ENCODE measurements around the gene SPAG5.

SPAG5 gene

DNA sequence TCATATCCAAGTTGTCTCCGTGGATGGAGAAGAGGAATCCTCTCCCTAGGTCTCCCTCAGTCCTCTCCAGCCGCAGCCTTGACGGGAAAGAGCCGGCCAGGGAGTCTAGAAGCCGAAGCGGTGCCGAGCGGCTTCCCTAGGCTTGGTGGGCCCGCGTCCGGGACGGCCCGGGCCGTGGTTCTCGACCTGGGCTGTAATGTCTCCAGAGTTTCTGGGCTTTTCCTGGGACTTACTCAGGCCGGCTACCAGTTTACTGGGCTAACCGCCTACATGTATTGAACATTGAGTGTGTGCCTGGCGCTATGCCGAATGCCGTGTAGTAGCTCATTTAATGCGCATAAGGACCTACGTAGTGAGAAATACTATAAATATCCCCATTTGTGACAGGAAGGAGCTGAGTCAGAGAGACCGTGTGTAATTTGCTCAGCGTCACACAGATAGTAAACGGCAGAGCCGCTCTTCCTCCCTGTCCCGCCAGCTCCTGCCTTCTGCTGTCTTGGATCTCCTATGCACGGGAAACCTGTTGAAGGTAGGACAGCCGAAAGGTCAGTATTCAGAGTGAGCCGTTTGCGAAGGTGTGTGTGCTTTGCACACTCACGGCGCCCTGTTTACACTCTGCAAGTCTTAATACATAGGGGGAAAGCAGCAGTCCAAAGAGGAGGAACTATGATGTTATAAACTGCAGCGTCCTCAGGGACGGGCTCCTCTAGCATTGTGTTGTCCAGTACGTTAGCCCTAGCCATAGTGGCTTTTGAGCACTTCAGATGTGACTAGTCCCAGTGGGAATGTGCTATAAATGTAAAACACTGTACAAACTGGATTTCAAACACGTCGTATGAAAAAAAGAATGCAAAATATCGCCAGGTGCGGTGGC, 723 bp upstream of the SPAG5 start:
- H3K4me1 Mint-ChIP-seq, result peaks cover 22% of the 10 kb centered on the region
- no peaks in the 10 kb centered on the region for H3K27me3 Mint-ChIP-seq (ENCODE audit: low read depth)
- TF ChIP-seq, protein P1, sequence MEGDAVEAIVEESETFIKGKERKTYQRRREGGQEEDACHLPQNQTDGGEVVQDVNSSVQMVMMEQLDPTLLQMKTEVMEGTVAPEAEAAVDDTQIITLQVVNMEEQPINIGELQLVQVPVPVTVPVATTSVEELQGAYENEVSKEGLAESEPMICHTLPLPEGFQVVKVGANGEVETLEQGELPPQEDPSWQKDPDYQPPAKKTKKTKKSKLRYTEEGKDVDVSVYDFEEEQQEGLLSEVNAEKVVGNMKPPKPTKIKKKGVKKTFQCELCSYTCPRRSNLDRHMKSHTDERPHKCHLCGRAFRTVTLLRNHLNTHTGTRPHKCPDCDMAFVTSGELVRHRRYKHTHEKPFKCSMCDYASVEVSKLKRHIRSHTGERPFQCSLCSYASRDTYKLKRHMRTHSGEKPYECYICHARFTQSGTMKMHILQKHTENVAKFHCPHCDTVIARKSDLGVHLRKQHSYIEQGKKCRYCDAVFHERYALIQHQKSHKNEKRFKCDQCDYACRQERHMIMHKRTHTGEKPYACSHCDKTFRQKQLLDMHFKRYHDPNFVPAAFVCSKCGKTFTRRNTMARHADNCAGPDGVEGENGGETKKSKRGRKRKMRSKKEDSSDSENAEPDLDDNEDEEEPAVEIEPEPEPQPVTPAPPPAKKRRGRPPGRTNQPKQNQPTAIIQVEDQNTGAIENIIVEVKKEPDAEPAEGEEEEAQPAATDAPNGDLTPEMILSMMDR (IDR thresholded peaks at IDR 0.05; ENCODE audit: unreplicated experiment in 3 of 3), result no peak
- peaks cover 3% of the 10 kb centered on the region for H3K36me3 Mint-ChIP-seq (ENCODE audit: low read depth)
- H3K4me3 Mint-ChIP-seq, result peak overlapping the region; percentile 88 to 92 (median 90)
- no peaks in the 10 kb centered on the region for H3K9me3 Mint-ChIP-seq
- peak overlapping the region; percentile 59 to 90 (median 86) for H3K27ac Mint-ChIP-seq

DNA sequence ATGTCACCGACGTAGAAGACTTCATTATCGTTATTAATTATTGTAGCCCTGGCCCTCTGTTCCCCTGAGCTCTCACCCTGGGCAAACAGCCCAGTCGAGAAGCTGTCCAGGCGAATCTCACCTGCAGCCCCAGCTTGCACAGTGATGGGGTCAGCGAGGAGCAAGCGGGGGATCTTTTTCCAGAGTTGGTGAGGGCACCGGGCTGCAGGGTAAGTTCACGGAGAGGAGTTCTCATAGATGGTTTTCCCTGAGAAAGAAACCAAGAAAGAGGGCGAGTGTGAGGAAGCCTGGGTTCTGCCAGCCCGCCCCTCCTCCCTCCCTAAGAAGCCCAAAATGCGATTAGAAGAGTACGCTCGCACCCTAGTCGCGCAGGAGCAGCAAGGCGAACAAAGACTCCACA, 436 bp downstream of the SPAG5 start:
- TF ChIP-seq, protein P1 (IDR thresholded peaks at IDR 0.05; ENCODE audit: unreplicated experiment in 3 of 3), result no peak
- Mint-ChIP-seq H3K27ac (peak overlapping the region; percentile 80 to 93 (median 80)), H3K4me1 (peaks cover 22% of the 10 kb centered on the region), H3K27me3 (ENCODE audit: low read depth) (no peaks in the 10 kb centered on the region), H3K36me3 (ENCODE audit: low read depth) (peaks cover 1% of the 10 kb centered on the region), H3K4me3 (peak overlapping the region; percentile 88 to 92 (median 90)), H3K9me3 (no peaks in the 10 kb centered on the region)

DNA sequence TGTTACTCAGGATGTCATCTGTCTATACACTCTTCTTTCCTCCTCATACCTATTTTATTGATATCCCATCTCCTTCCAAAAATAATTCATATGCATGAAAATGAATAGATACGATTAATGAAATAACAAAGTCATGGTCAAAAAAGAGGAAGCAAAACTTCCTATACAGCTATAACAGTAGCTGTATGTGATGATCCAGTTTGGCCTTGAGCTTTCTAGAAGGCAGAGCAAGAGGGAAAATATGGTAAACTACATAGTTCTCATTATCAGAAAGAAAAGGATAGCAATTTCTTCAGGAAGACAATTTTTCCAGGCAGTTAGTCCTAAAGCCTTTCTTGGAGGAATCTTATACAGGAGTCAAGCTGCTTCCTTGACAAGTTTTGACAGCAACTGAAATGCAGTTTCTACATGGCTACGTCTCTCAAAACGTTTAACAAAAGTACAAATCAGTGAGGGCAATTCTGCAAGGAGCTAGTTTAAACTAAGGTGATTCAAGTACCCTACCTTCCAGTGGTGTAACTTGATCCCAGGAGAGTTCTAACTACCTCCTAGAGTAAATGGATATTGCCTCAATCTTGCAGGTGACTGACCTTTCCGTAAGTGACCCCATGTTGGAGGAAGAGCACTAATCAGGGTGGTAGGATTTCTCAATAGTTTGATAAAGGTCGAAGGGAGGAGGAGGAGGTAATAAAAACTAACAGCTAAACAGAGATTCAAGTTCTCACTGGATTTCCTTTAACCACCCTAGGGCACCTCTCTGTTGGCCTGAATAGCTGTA, 1.0 kb downstream of the SPAG5 start:
- Mint-ChIP-seq H3K4me1 (peaks cover 22% of the 10 kb centered on the region), H3K27ac (peak overlapping the region; percentile 80 to 93 (median 80)), H3K9me3 (no peaks in the 10 kb centered on the region), H3K36me3 (ENCODE audit: low read depth) (peaks cover 7% of the 10 kb centered on the region), H3K4me3 (peak overlapping the region; percentile 88 to 92 (median 90)), H3K27me3 (ENCODE audit: low read depth) (no peaks in the 10 kb centered on the region)
- TF ChIP-seq, protein P1 (IDR thresholded peaks at IDR 0.05; ENCODE audit: unreplicated experiment in 3 of 3), result no peak

DNA sequence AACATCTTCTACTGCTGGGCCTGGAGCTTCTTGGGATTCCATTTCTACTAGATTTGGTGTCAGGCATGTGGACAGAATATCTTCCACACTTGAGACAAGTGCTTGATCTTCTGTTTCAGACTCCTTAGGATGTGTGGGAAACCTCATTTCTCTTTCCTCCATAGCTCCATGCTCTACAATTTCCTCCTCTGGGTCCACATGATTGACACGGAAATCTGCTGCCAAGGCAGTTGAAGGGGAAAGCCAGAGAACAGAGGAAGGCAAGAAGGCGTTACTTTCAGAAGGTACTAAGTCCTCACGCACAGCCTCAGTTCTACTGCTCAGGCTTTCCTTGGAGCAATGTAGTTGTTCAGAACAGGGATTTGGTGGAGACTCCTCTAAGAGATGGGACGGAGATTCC, 6.6 kb downstream of the SPAG5 start:
- Mint-ChIP-seq H3K4me3 (no peak overlapping the region), H3K9me3 (no peaks in the 10 kb centered on the region), H3K27me3 (ENCODE audit: low read depth) (no peaks in the 10 kb centered on the region), H3K27ac (no peak overlapping the region), H3K36me3 (ENCODE audit: low read depth) (peaks cover 36% of the 10 kb centered on the region), H3K4me1 (no peaks in the 10 kb centered on the region)
- TF ChIP-seq, protein P1 (IDR thresholded peaks at IDR 0.05; ENCODE audit: unreplicated experiment in 3 of 3), result no peak

DNA sequence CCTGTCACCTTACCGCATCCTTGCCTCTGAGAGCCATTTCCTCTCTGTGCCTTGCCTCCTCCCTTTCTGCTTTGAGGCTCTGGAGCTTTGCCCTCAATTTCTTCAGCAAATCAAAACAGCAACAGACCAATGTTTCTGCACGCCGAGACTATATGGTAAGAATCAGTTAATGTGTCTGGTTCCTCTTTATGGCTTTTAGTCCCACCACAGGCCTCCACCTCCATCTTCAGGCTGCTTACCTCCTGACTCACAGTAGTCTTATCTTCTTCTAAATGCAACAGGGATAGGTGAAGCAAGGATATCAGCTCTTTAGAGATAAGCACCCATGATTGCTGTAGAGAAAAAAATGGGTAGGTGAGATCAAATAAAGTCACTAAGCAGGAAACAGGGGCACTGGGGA, 13.0 kb downstream of the SPAG5 start:
- H3K36me3 Mint-ChIP-seq (ENCODE audit: low read depth), result peaks cover 31% of the 10 kb centered on the region
- H3K4me1 Mint-ChIP-seq, result no peaks in the 10 kb centered on the region
- TF ChIP-seq, protein P1 (IDR thresholded peaks at IDR 0.05; ENCODE audit: unreplicated experiment in 3 of 3), result no peak
- H3K27me3 Mint-ChIP-seq (ENCODE audit: low read depth), result no peaks in the 10 kb centered on the region
- H3K9me3 Mint-ChIP-seq, result no peaks in the 10 kb centered on the region
- H3K27ac Mint-ChIP-seq, result no peak overlapping the region
- no peak overlapping the region for H3K4me3 Mint-ChIP-seq

Data from nephron (organoid).